HEK293T (cell line): ENCODE measurements around the gene KIAA1614.

Experiments used
- CTCF ChIA-PET: fragments of 350-600 bp; formaldehyde crosslinking; extraction: SDS; loops from one replicate; lab custom pipeline; 2021; ENCODE audit warnings: antibody characterized with exemption, inconsistent platforms; lab: Yijun Ruan, JAX
- POLR2A ChIA-PET: fragments of 350-600 bp; formaldehyde crosslinking; extraction: SDS; loops from one replicate; lab custom pipeline; 2020; ENCODE audit warnings: antibody characterized with exemption, inconsistent platforms; lab: Yijun Ruan, JAX
- DNase-seq: peaks from one replicate; pipeline ENCODE4 v3.0.0; 2012; ENCODE audit warnings: mixed read lengths; ENCODE audit errors: extremely low spot score
- ARNT ChIP-seq: fragments of 450-650 bp; IDR thresholded peaks from 2 replicates; pipeline ENCODE4 v1.6.1; 2017; ENCODE audit warnings: mild to moderate bottlenecking
- BHLHE40 ChIP-seq: fragments of 450-650 bp; IDR thresholded peaks from 2 replicates; pipeline ENCODE4 v1.6.1; 2016; ENCODE audit warnings: mild to moderate bottlenecking, moderate library complexity, borderline replicate concordance
- CTBP1 ChIP-seq: fragments of 450-650 bp; IDR thresholded peaks from 2 replicates; pipeline ENCODE4 v1.6.1; 2016; ENCODE audit warnings: borderline replicate concordance
- ELF4 ChIP-seq: fragments of 450-650 bp; IDR thresholded peaks from 2 replicates; pipeline ENCODE4 v1.6.1; 2017; ENCODE audit warnings: antibody characterized with exemption
- FOXA1 ChIP-seq: fragments of 450-650 bp; IDR thresholded peaks from 2 replicates; pipeline ENCODE4 v1.6.1; 2016; ENCODE audit warnings: mild to moderate bottlenecking
- FOXK2 ChIP-seq: fragments of 450-650 bp; IDR thresholded peaks from 2 replicates; pipeline ENCODE4 v1.6.1; 2016; ENCODE audit warnings: mild to moderate bottlenecking
- FOXM1 ChIP-seq: fragments of 450-650 bp; IDR thresholded peaks from 2 replicates; pipeline ENCODE4 v1.6.1; 2017; ENCODE audit warnings: mild to moderate bottlenecking, borderline replicate concordance
- HDGF ChIP-seq: fragments of 450-650 bp; IDR thresholded peaks from 2 replicates; pipeline ENCODE4 v1.6.1; 2017; ENCODE audit warnings: antibody characterized with exemption, borderline replicate concordance
- L3MBTL2 ChIP-seq: fragments of 450-650 bp; conservative IDR thresholded peaks from 2 replicates; pipeline ENCODE4 v1.6.1; 2016; ENCODE audit warnings: mild to moderate bottlenecking
- LEF1 ChIP-seq: fragments of 450-650 bp; IDR thresholded peaks from 2 replicates; pipeline ENCODE4 v1.6.1; 2017; ENCODE audit warnings: mild to moderate bottlenecking, borderline replicate concordance
- NFRKB ChIP-seq: fragments of 450-650 bp; IDR thresholded peaks from 2 replicates; pipeline ENCODE4 v1.6.1; 2016; ENCODE audit warnings: mild to moderate bottlenecking, moderate library complexity
- PKNOX1 ChIP-seq: fragments of 450-650 bp; IDR thresholded peaks from 2 replicates; pipeline ENCODE4 v1.6.1; 2016
- SP1 ChIP-seq: fragments of 450-650 bp; IDR thresholded peaks from 2 replicates; pipeline ENCODE4 v1.6.1; 2017
- SUZ12 ChIP-seq: fragments of 450-650 bp; IDR thresholded peaks from 2 replicates; pipeline ENCODE4 v1.6.1; 2016; ENCODE audit warnings: mild to moderate bottlenecking
- TARDBP ChIP-seq: fragments of 450-650 bp; IDR thresholded peaks from 2 replicates; pipeline ENCODE4 v1.6.1; 2016
- ZNF384 ChIP-seq: fragments of 450-650 bp; IDR thresholded peaks from 2 replicates; pipeline ENCODE4 v1.6.1; 2016

Gene KIAA1614

GRCh38 chr1:180939711-180940103 lies 27.0 kb downstream of the KIAA1614 start:
- no peak for DNase-seq
- TF ChIP-seq FOXA1 = no peak
- TF ChIP-seq L3MBTL2 = no peak
- TF ChIP-seq CTBP1 = no peak
- TF ChIP-seq LEF1 = no peak
- TF ChIP-seq FOXM1 = no peak

GRCh38 chr1:180940445-180940844 lies 27.7 kb downstream of the KIAA1614 start:
- POLR2A ChIA-PET = no interaction called here
- TF ChIP-seq SP1 (no peak), TARDBP (no peak), NFRKB (no peak), SUZ12 (no peak), CTBP1 (no peak), HDGF (no peak), BHLHE40 (no peak), ELF4 (no peak), L3MBTL2 (no peak), ARNT (no peak), FOXM1 (no peak), LEF1 (no peak)
- no peak for DNase-seq
- CTCF ChIA-PET = no interaction called here

More at GRCh38 chr1:180939711-180940103, 27.0 kb downstream of the KIAA1614 start:
- POLR2A ChIA-PET = no interaction called here
- CTCF ChIA-PET = no interaction called here

- no peak for TF ChIP-seq FOXA1
- TF ChIP-seq SUZ12 = no peak
- TF ChIP-seq LEF1 = no peak
- no peak for TF ChIP-seq FOXM1
- no peak for TF ChIP-seq NFRKB
- TF ChIP-seq ELF4 = no peak
- no peak for TF ChIP-seq BHLHE40
- TF ChIP-seq PKNOX1 = no peak
- TF ChIP-seq ARNT = no peak
- TF ChIP-seq CTBP1 = no peak
- TF ChIP-seq TARDBP = no peak
- no peak for TF ChIP-seq ZNF384
- TF ChIP-seq SP1 = no peak
- no peak for TF ChIP-seq HDGF
- no peak for TF ChIP-seq L3MBTL2
- no peak for TF ChIP-seq FOXK2
Observed at GRCh38 chr1:180941518-180942275, 29.0 kb downstream of the KIAA1614 start.

GRCh38 chr1:180945151-180945550 lies 32.5 kb downstream of the KIAA1614 start:
- POLR2A ChIA-PET = no interaction called here
- no peak for DNase-seq
- TF ChIP-seq PKNOX1 = no peak
- no peak for TF ChIP-seq FOXM1
- no peak for TF ChIP-seq ELF4
- TF ChIP-seq BHLHE40 = no peak
- TF ChIP-seq SUZ12 = no peak
- TF ChIP-seq FOXA1 = no peak
- no peak for TF ChIP-seq L3MBTL2
- TF ChIP-seq ARNT = no peak
- TF ChIP-seq CTBP1 = no peak
- TF ChIP-seq HDGF = no peak
- no peak for TF ChIP-seq LEF1
- no peak for TF ChIP-seq NFRKB
- no peak for TF ChIP-seq TARDBP
- no peak for TF ChIP-seq SP1
- TF ChIP-seq FOXK2 = no peak
- TF ChIP-seq ZNF384 = no peak
- CTCF ChIA-PET = no interaction called here

More at GRCh38 chr1:180941518-180942275, 29.0 kb downstream of the KIAA1614 start:
- ChIA-PET POLR2A (no interaction called here), CTCF (no interaction called here)
- DNase-seq = no peak

GRCh38 chr1:180945551-180945950 lies 32.9 kb downstream of the KIAA1614 start:
- TF ChIP-seq ZNF384 (no peak), FOXK2 (no peak), ELF4 (no peak), TARDBP (no peak), ARNT (no peak), FOXM1 (no peak), SP1 (no peak), PKNOX1 (no peak), FOXA1 (no peak), NFRKB (no peak), LEF1 (no peak), HDGF (no peak), SUZ12 (no peak), BHLHE40 (no peak), L3MBTL2 (no peak), CTBP1 (no peak)
- no peak for DNase-seq
- ChIA-PET CTCF (no interaction called here), POLR2A (no interaction called here)

GRCh38 chr1:180946056-180946455 lies 33.4 kb downstream of the KIAA1614 start:
- TF ChIP-seq ELF4 (no peak), PKNOX1 (no peak), FOXA1 (no peak), HDGF (no peak), L3MBTL2 (no peak), FOXK2 (no peak), BHLHE40 (no peak), SUZ12 (no peak), FOXM1 (no peak)
- POLR2A ChIA-PET = no interaction called here
- DNase-seq = no peak
- CTCF ChIA-PET = no interaction called here
